Tibial nerve (tissue), 4 donors: ENCODE data around the gene ELOVL6. TPM values are rescaled to one million over a fixed set of nuclear protein-coding genes. Genes with fewer than 3 reads are reported as not detected.

Experiments
- DNase-seq, 2 donors: peaks; one replicate each; pipeline ENCODE4 v3.0.0-alpha.2; 2019; ENCODE audit warnings: low spot score in 2 of 2
- H3K27ac ChIP-seq, 4 donors: fragments of 200-600 bp; sonication (generic) in 3 of 4; one replicate each; pipeline ENCODE4 v1.5.1; 2017 to 2019; ENCODE audit warnings: mild to moderate bottlenecking in 1 of 4
- H3K27me3 ChIP-seq, 2 donors: fragments of 200-600 bp; sonication (generic) in 1 of 2; one replicate each; pipeline versions ENCODE4 v1.5.1 to v1.6.0; 2017 to 2019
- H3K36me3 ChIP-seq, 3 donors: fragments of 200-600 bp; sonication (generic); one replicate each; pipeline ENCODE4 v1.5.1; 2018 to 2019
- H3K4me1 ChIP-seq, 4 donors: fragments of 200-600 bp; sonication (generic) in 3 of 4; one replicate each; pipeline ENCODE4 v1.5.1; 2017 to 2019
- H3K4me3 ChIP-seq, 4 donors: fragments of 200-600 bp; sonication (generic) in 3 of 4; one replicate each; pipeline ENCODE4 v1.5.1; 2017 to 2019; ENCODE audit warnings: mild to moderate bottlenecking in 1 of 4, moderate library complexity in 1 of 4
- H3K9me3 ChIP-seq, 4 donors: fragments of 200-600 bp; sonication (generic) in 3 of 4; one replicate each; pipeline ENCODE4 v1.5.1; 2017 to 2019
- EP300 ChIP-seq, 2 donors: sonication (generic); formaldehyde crosslinking; IDR thresholded peaks; one replicate each; pipeline ENCODE4 v1.6.1; 2017; ENCODE audit warnings: antibody characterized with exemption in 2 of 2, mild to moderate bottlenecking in 1 of 2
- POLR2A ChIP-seq, 2 donors: fragments of 450-650 bp; IDR thresholded peaks; one replicate each; pipeline ENCODE4 v1.6.1; 2017; ENCODE audit warnings: antibody characterized with exemption in 2 of 2, mild to moderate bottlenecking in 2 of 2, moderate library complexity in 2 of 2
- WGBS, 2 donors: methylation state at CpG; one replicate each; pipeline ENCODE4 v1.1.5; 2018; 5-methylcytosine and 5-hydroxymethylcytosine counted together
- total RNA-seq, 4 donors: library from RNA; depleted of rRNA; stranded (reverse); fragments of >200 nt; gene quantifications; one replicate each; pipeline ENCODE4 v1.1.0, GENCODE V29; 2016
- TF ChIP-seq, protein P1 (sequence below), 5 experiments: fragments of 200-600 bp in 3 of 5; fragments of 450-650 bp in 2 of 5; sonication (generic) in 3 of 5; IDR thresholded peaks; one replicate each; pipeline ENCODE4 v1.5.1; 2016 to 2019; ENCODE audit warnings: antibody characterized with exemption in 5 of 5, mild to moderate bottlenecking in 3 of 5, moderate library complexity in 2 of 5

Gene ELOVL6
- total RNA-seq, 4 donors from 2014 or later: 3.1 to 8.4 (median 5.4) TPM

DNA sequence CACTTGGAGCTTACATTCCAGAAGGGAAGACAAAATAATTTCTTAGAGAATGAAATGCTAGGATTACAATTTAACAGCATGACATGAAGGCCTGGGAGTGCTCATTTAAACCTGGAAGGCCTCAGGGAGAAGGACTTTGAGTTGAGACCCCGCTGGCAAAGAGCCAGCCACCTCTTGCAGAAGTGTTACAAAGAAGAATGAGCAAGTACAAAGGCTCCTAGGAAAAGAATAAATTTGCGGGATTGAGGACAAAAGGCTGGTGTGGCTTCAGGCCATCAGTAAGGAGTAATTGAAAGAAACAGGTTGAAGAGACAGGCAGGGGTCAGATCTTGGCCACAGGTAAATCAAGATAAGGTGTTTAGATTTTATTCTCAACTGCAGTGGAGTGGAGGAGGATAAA lies 3.1 kb upstream of the ELOVL6 start:
- Histone ChIP-seq H3K36me3 (no peaks in the 10 kb centered on the region), H3K9me3 (no peaks in the 10 kb centered on the region), H3K4me1 (peaks cover 0 to 8% (median 0%) of the 10 kb centered on the region in 4 donors), H3K27me3 (no peaks in the 10 kb centered on the region), H3K4me3 (no peak overlapping the region), H3K27ac (no peak overlapping the region)
- DNase-seq: no peak
- TF ChIP-seq POLR2A (IDR thresholded peaks at IDR 0.05): no peak
- TF ChIP-seq, protein P1, sequence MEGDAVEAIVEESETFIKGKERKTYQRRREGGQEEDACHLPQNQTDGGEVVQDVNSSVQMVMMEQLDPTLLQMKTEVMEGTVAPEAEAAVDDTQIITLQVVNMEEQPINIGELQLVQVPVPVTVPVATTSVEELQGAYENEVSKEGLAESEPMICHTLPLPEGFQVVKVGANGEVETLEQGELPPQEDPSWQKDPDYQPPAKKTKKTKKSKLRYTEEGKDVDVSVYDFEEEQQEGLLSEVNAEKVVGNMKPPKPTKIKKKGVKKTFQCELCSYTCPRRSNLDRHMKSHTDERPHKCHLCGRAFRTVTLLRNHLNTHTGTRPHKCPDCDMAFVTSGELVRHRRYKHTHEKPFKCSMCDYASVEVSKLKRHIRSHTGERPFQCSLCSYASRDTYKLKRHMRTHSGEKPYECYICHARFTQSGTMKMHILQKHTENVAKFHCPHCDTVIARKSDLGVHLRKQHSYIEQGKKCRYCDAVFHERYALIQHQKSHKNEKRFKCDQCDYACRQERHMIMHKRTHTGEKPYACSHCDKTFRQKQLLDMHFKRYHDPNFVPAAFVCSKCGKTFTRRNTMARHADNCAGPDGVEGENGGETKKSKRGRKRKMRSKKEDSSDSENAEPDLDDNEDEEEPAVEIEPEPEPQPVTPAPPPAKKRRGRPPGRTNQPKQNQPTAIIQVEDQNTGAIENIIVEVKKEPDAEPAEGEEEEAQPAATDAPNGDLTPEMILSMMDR (IDR thresholded peaks at IDR 0.05): no peak
- TF ChIP-seq EP300 (IDR thresholded peaks at IDR 0.05): no peak
- 58 to 59% methylated on average over 2 of the region's 2 CpGs for WGBS, 2 donors

DNA sequence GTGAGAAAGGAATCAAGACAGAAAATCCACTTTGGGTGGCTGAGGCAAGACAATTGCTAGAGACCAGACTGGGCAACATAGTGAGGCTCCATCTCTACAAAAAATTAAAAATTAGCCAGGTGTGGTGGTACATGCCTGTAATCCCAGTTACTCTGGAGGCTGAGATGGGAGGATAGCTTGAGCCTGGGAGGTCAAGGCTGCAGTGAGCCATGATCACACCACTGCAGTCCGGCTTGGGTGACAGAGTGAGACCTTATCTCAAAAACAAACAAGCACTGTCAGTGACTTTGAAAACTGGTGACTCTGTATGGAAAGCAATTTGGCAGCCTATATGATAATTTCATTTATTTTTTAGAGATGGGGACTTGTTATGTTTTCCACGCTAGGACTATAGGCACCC lies 2.3 kb upstream of the ELOVL6 start:
- Histone ChIP-seq H3K27ac (no peak overlapping the region), H3K9me3 (no peaks in the 10 kb centered on the region), H3K4me3 (no peak overlapping the region), H3K27me3 (no peaks in the 10 kb centered on the region), H3K36me3 (no peaks in the 10 kb centered on the region), H3K4me1 (peaks cover 0 to 12% (median 0%) of the 10 kb centered on the region in 4 donors)
- no peak for DNase-seq
- TF ChIP-seq, protein P1 (IDR thresholded peaks at IDR 0.05): no peak
- TF ChIP-seq POLR2A (IDR thresholded peaks at IDR 0.05) (no peak), EP300 (IDR thresholded peaks at IDR 0.05) (no peak)
- 83 to 93% methylated on average over 2 of the region's 2 CpGs for WGBS, 2 donors

DNA sequence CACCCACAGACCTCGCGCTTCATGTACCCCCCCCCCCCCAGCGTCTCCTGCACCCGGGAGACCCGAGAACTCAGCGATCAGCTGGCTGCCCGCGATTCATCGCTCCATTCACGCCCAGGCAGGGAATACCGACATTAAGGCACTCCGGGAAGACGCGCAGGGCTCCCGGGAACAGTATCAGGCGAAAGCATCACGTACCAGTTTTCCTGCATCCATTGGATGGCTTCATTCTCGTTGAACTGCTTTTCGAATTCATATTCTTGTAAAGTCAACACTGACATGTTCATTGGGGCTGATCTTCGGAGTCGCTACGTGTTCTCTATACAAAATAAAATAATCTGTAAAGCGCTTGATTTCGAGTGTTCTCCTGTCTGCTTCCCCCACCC lies 373 bp downstream of the ELOVL6 start:
- Histone ChIP-seq H3K4me1 (peaks cover 0 to 26% (median 4%) of the 10 kb centered on the region in 4 donors), H3K27ac (peak overlapping the region in 3 of 4 donors; percentile 46 to 93 (median 92)), H3K9me3 (no peaks in the 10 kb centered on the region), H3K27me3 (no peaks in the 10 kb centered on the region), H3K36me3 (no peaks in the 10 kb centered on the region), H3K4me3 (peak overlapping the region; percentile 79 to 91 (median 86))
- DNase-seq: no peak
- 0 to 1% methylated on average over 21 to 24 of the region's 24 CpGs for WGBS, 2 donors
- TF ChIP-seq POLR2A (IDR thresholded peaks at IDR 0.05): no peak
- TF ChIP-seq EP300 (IDR thresholded peaks at IDR 0.05): no peak
- TF ChIP-seq, protein P1 (IDR thresholded peaks at IDR 0.05): no peak

DNA sequence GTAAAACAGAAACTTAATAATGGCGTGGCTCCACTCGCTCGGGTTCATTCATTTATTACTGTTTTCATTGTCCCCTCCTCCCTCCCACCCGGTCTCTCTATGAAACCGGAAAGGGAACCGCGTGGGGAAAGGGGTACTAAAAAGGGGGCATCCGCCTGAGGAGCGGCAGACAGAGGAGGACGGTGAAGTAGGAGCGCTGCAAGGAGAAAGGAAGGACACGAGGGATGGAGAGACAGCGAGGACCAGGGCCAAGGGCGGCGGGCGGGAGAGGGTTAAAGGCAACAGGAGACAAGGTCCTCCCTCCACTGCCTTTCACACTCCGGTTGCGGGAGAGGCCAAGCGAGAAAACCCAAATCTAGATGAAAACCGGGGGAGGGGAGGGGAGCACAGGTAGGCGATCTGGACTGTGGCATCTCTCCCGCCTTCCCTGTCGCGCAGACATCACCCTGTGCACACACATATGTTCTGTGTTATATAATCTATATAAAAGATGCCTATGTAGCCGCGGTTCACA lies 829 bp downstream of the ELOVL6 start:
- peak overlapping the region; percentile 69 to 93 (median 90) for H3K27ac ChIP-seq
- peak in 1 of 2 donors; percentile 19 for DNase-seq
- WGBS, 2 donors: 0 to 1% methylated on average over 24 to 26 of the region's 26 CpGs

DNA sequence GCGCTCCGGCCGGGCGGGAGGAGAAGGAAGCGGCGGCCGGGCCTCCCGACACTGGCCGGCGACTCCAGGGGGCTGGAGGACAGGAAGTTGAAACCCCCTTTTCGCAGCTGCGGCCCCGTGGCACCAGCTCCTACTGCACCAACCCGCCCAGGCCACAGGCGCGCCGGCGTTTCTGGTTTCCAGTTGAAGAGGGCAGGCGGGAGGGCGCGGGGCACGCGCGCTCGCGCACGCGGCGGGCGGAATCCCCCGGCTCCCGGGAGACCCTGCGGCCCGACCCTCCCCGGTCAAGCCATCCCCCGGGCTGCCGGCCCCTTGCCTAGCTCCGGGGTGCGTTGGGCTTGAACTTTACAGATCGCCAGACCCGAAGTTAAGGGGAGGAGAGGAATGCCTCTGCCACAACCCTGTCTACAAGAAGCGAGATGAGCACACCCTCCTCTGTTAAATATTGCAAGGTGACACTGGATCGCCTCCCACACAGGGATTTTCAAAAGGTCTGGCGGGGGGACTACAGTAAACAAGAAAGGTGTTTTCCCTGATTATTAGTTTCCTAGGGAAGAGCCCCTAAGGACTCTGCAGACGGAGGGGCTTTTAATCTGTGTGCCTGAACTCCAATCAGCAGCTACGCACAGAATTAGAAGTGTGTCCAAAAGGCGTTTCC lies 1.4 kb downstream of the ELOVL6 start:
- no peak for TF ChIP-seq POLR2A (IDR thresholded peaks at IDR 0.05)
- TF ChIP-seq, protein P1 (IDR thresholded peaks at IDR 0.05): no peak
- no peak for TF ChIP-seq EP300 (IDR thresholded peaks at IDR 0.05)
- H3K27me3 ChIP-seq: no peaks in the 10 kb centered on the region
- H3K27ac ChIP-seq: peak overlapping the region; percentile 69 to 93 (median 90)
- no peaks in the 10 kb centered on the region for H3K36me3 ChIP-seq
- 0% methylated on average over 36 to 39 of the region's 47 CpGs for WGBS, 2 donors
- peak; percentile 15 to 22 for DNase-seq
- peaks cover 0 to 26% (median 4%) of the 10 kb centered on the region in 4 donors for H3K4me1 ChIP-seq
- peak overlapping the region; percentile 79 to 91 (median 86) for H3K4me3 ChIP-seq
- no peaks in the 10 kb centered on the region for H3K9me3 ChIP-seq

More for the DNA sequence above, 829 bp downstream of the ELOVL6 start:
- TF ChIP-seq, protein P1 (IDR thresholded peaks at IDR 0.05): no peak
- TF ChIP-seq EP300 (IDR thresholded peaks at IDR 0.05): peak in 1 of 2 donors; percentile 15
- no peak for TF ChIP-seq POLR2A (IDR thresholded peaks at IDR 0.05)
- no peaks in the 10 kb centered on the region for H3K36me3 ChIP-seq
- H3K9me3 ChIP-seq: no peaks in the 10 kb centered on the region
- H3K4me3 ChIP-seq: peak overlapping the region; percentile 79 to 91 (median 86)
- no peaks in the 10 kb centered on the region for H3K27me3 ChIP-seq
- H3K4me1 ChIP-seq: peaks cover 0 to 26% (median 4%) of the 10 kb centered on the region in 4 donors
